Body of pancreas (tissue), 4 donors: ENCODE data around the gene NR2F2. TPM values are rescaled to one million over a fixed set of nuclear protein-coding genes. Genes with fewer than 3 reads are reported as not detected.

Source experiments
- ATAC-seq: fragments of 150-250 bp; one replicate; pipeline ENCODE4 v1.9.1; 2016
- DNase-seq, 4 donors: peaks; one replicate each; pipeline ENCODE4 v3.0.0-alpha.2; 2019
- H3K27ac ChIP-seq, 4 donors: fragments of 200-600 bp; sonication (generic); 1 replicate in 3 of 4; 2 replicates in 1 of 4; pipeline versions ENCODE4 v1.5.1 to v1.6.1; 2016 to 2019; ENCODE audit warnings: mild to moderate bottlenecking in 1 of 4, mixed read lengths in 1 of 4, moderate library complexity in 1 of 4
- H3K27me3 ChIP-seq, 2 donors: fragments of 200-600 bp; sonication (generic); one replicate each; pipeline ENCODE4 v1.6.0; 2016; ENCODE audit warnings: mild to moderate bottlenecking in 1 of 2
- H3K36me3 ChIP-seq, 2 donors: fragments of 200-600 bp; sonication (generic); replicated peaks in 1 of 2; 2 replicates each; pipeline ENCODE4 v1.5.1; 2016; ENCODE audit warnings: low read depth in 2 of 2; ENCODE audit not compliant: insufficient read depth in 1 of 2
- H3K4me1 ChIP-seq: fragments of 200-600 bp; sonication (generic); one replicate; pipeline ENCODE4 v1.6.0; 2016
- H3K4me3 ChIP-seq, 2 donors: fragments of 200-600 bp; sonication (generic); 1 replicate in 1 of 2; 2 replicates in 1 of 2; pipeline ENCODE4 v1.5.1; 2016 to 2019
- H3K9me3 ChIP-seq, 3 donors: fragments of 200-600 bp; sonication (generic); 1 replicate in 2 of 3; 2 replicates in 1 of 3; pipeline ENCODE4 v1.5.1; 2016
- POLR2A ChIP-seq, 3 donors: fragments of 450-650 bp; IDR thresholded peaks; one replicate each; pipeline ENCODE4 v1.6.1; 2016; ENCODE audit warnings: antibody characterized with exemption in 3 of 3, mild to moderate bottlenecking in 2 of 3
- WGBS, 2 donors: methylation state at CpG; one replicate each; pipeline ENCODE4 v1.1.5; 2017; 5-methylcytosine and 5-hydroxymethylcytosine counted together
- intact Hi-C: fragments of 100-400 bp; cut with DNase I; formaldehyde crosslinking; loops from one replicate; pipeline ENCODE4 v1.15.1; 2023
- total RNA-seq, 2 donors: library from RNA; depleted of rRNA; stranded (reverse); fragments of >200 nt; gene quantifications; one replicate each; pipeline ENCODE4 v1.1.0, GENCODE V29; 2016
- TF ChIP-seq, protein P1 (sequence below), 7 experiments: fragments of 450-650 bp in 4 of 7; fragments of 200-600 bp in 3 of 7; sonication (generic) in 3 of 7; IDR thresholded peaks; one replicate each; pipeline ENCODE4 v1.5.1; 2016 to 2019; ENCODE audit warnings: antibody characterized with exemption in 7 of 7

Gene NR2F2
- total RNA-seq, 2 donors from 2014 or later: 12.9 to 13.5 TPM

DNA sequence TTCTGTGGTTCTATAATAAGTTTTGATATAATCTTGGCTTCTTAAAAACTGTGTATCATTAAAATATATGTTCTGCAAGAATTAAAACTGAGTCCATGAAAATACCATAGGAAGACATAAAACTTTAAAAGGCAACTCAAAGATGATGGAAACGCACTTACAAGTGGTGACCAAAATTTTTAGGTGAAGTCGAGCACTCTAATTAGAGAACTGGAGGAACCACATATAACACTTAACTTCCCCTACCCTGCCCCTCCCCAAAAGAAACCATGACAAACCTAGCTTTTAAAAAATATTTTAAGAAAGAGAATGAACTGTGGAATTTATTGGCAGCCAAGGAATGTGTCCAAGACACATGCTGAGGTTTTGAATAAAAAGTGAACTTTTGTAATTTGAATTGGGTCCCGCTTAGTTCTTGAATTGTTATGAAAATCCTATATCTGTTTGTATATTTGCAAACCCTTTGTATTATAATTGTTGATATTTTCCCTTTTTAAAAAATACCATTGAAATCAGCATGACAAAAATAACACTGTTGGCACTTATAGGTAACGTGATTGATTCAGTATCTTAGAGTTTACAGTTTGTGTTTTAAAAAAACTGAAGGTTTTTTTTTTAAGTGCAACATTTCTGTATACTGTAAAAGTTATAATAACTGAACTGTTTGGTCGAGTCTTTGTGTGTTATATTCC, 7.7 kb downstream of the NR2F2 start:
- ATAC-seq (no peak), DNase-seq (no peak)
- H3K27me3 ChIP-seq: no peaks in the 10 kb centered on the region
- intact Hi-C loops: no loop called here
- 18 to 19% methylated on average over 5 of the region's 5 CpGs for WGBS, 2 donors
- H3K4me1 ChIP-seq: peaks cover 62% of the 10 kb centered on the region
- no peaks in the 10 kb centered on the region for H3K36me3 ChIP-seq
- H3K27ac ChIP-seq: peak overlapping the region in 3 of 4 donors; percentile 88 to 95 (median 94)
- TF ChIP-seq, protein P1, sequence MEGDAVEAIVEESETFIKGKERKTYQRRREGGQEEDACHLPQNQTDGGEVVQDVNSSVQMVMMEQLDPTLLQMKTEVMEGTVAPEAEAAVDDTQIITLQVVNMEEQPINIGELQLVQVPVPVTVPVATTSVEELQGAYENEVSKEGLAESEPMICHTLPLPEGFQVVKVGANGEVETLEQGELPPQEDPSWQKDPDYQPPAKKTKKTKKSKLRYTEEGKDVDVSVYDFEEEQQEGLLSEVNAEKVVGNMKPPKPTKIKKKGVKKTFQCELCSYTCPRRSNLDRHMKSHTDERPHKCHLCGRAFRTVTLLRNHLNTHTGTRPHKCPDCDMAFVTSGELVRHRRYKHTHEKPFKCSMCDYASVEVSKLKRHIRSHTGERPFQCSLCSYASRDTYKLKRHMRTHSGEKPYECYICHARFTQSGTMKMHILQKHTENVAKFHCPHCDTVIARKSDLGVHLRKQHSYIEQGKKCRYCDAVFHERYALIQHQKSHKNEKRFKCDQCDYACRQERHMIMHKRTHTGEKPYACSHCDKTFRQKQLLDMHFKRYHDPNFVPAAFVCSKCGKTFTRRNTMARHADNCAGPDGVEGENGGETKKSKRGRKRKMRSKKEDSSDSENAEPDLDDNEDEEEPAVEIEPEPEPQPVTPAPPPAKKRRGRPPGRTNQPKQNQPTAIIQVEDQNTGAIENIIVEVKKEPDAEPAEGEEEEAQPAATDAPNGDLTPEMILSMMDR (IDR thresholded peaks at IDR 0.05): no peak
- no peak for TF ChIP-seq POLR2A (IDR thresholded peaks at IDR 0.05)
- no peaks in the 10 kb centered on the region for H3K9me3 ChIP-seq
- H3K4me3 ChIP-seq: no peak overlapping the region

GRCh38 chr15:96338766-96339618, 8.5 kb downstream of the NR2F2 start:
- intact Hi-C loops: no loop called here
- Histone ChIP-seq H3K36me3 (no peaks in the 10 kb centered on the region), H3K9me3 (no peaks in the 10 kb centered on the region), H3K27me3 (no peaks in the 10 kb centered on the region), H3K27ac (peak overlapping the region; percentile 39 to 95 (median 91)), H3K4me1 (peaks cover 58% of the 10 kb centered on the region), H3K4me3 (no peak overlapping the region)
- ATAC-seq (no peak), DNase-seq (peak in 2 of 4 donors; percentile 10 to 12)
- no peak for TF ChIP-seq POLR2A (IDR thresholded peaks at IDR 0.05)
- TF ChIP-seq, protein P1 (IDR thresholded peaks at IDR 0.05): no peak
- 5 to 8% methylated on average over 7 of the region's 7 CpGs for WGBS, 2 donors

DNA sequence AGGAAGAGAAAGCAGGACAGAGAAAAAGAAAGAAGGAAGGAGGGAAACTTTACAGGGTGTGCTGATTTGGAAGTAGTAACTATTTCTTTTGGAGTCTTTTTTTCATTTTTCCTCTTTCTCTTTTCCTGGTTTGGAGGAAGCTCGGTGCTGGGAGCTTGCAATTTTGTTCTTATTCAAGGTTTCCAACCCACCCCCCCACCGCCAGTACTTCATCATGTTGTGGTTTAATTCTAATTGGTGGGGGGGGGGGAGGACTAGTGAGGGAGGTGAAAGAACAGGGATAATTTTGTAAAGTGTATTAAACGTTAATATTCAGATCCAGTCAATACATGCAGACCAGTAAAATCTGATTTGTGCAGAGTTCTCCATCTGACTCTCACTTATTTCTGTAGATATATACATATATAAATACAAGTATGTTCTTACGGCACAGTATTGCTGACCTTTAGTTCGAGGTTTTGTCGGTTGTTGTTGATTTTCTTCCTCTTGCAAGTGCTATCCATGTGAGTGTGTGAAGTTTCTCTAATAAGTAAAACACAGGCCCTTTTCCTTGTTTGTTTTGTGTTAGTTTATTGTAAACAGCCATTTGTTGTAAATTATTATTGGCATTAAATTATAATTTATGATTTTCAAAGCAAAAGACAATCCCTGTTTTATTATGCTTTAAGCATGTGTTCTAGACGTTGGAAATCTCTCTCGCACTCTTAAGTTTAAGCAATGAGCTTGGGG, 9.3 kb downstream of the NR2F2 start:
- peak in 2 of 4 donors; percentile 3 to 15 for DNase-seq
- Histone ChIP-seq H3K36me3 (no peaks in the 10 kb centered on the region), H3K4me3 (peak overlapping the region in 1 of 2 donors; percentile 77), H3K27me3 (no peaks in the 10 kb centered on the region), H3K9me3 (no peaks in the 10 kb centered on the region), H3K27ac (peak overlapping the region; percentile 61 to 95 (median 91)), H3K4me1 (peaks cover 50% of the 10 kb centered on the region)
- TF ChIP-seq POLR2A (IDR thresholded peaks at IDR 0.05): no peak
- WGBS, 2 donors: 3 to 6% methylated on average over 8 of the region's 8 CpGs
- intact Hi-C loops: no loop called here
- no peak for ATAC-seq

- Histone ChIP-seq H3K36me3 (no peaks in the 10 kb centered on the region), H3K27me3 (no peaks in the 10 kb centered on the region), H3K9me3 (no peaks in the 10 kb centered on the region), H3K4me1 (peaks cover 46% of the 10 kb centered on the region), H3K27ac (peak overlapping the region; percentile 61 to 95 (median 91)), H3K4me3 (peak overlapping the region; percentile 72 to 77)
- WGBS, 2 donors: 1% methylated on average over 11 of the region's 11 CpGs
- intact Hi-C loops: no loop called here
- TF ChIP-seq, protein P1 (IDR thresholded peaks at IDR 0.05): no peak
- no peak for TF ChIP-seq POLR2A (IDR thresholded peaks at IDR 0.05)
- ATAC-seq: no peak
- DNase-seq: no peak
Observed at GRCh38 chr15:96340348-96340597, 9.8 kb downstream of the NR2F2 start.
